Muscle of leg (tissue), 11 donors: ENCODE data around the gene SIX3. TPM values are rescaled to one million over a fixed set of nuclear protein-coding genes. Genes with fewer than 3 reads are reported as not detected.

ENCODE experiments used
- DNase-seq: peaks from one replicate; pipeline ENCODE4 v3.0.0; 2013
- H3K27ac ChIP-seq: one replicate; pipeline ENCODE4 v1.5.1; 2013; ENCODE audit warnings: mild to moderate bottlenecking, low read length, control low read depth
- H3K27me3 ChIP-seq: one replicate; pipeline ENCODE4 v1.6.1; 2013; ENCODE audit warnings: low read length; ENCODE audit not compliant: control insufficient read depth, insufficient read depth
- H3K36me3 ChIP-seq: one replicate; pipeline ENCODE4 v1.6.1; 2013; ENCODE audit warnings: low read length; ENCODE audit not compliant: control insufficient read depth, insufficient read depth
- H3K4me1 ChIP-seq: one replicate; pipeline ENCODE4 v1.6.1; 2013; ENCODE audit warnings: low read length; ENCODE audit not compliant: control insufficient read depth, insufficient read depth
- H3K4me3 ChIP-seq: one replicate; pipeline ENCODE4 v1.5.1; 2013; ENCODE audit warnings: low read length, control low read depth
- H3K9me3 ChIP-seq: replicated peaks from 2 replicates; pipeline ENCODE4 v1.6.1; 2013; ENCODE audit warnings: low read depth, low read length; ENCODE audit not compliant: control insufficient read depth
- WGBS: methylation state at CpG from one replicate; pipeline ENCODE4 v1.1.5; 2013; ENCODE audit warnings: missing lambda C conversion rate; ENCODE audit not compliant: insufficient coverage; 5-methylcytosine and 5-hydroxymethylcytosine counted together
- polyA plus RNA-seq, 8 donors: library from polyadenylated mRNA; unstranded; fragments of 120-200 nt; gene quantifications; one replicate each; pipeline versions ENCODE4 v1.2.1 to v1.2.3, GENCODE V29; 2013; ENCODE audit warnings: inconsistent platforms in 1 of 8, low replicate concordance in 1 of 8; ENCODE audit not compliant: insufficient read length in 8 of 8, insufficient read depth in 1 of 8
- total RNA-seq: library from RNA; stranded (reverse); fragments of 120-200 nt; gene quantifications from one replicate; pipeline ENCODE4 v1.2.4, GENCODE V29; 2013

Gene SIX3
- total and polyA plus RNA-seq, 9 donors, result 0.04 to 0.06 TPM; not detected in 7

DNA sequence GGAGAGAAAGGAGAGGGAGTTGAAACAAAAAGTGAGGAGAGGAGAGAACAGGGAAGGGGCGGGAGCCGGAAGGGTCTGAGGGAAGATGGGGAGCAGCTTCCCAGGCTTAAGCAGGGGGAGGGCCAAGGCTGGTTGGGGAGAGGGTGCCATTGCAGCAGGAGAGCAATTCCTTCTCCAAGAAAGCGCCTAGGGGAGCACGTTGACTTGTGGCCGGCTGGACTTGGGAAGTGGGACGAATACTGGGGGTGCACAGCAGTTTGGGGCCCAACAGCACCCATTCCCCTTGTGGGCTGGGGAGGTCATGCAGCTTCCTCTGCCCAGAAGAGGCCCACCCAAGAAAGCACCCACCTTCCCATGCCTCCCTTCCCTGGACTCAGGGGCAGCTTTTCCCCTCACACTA, 9.6 kb downstream of the SIX3 start:
- Histone ChIP-seq H3K27ac (no peak overlapping the region), H3K9me3 (no peaks in the 10 kb centered on the region), H3K4me1 (peaks cover 40% of the 10 kb centered on the region), H3K27me3 (peaks cover 100% of the 10 kb centered on the region), H3K36me3 (no peaks in the 10 kb centered on the region), H3K4me3 (no peak overlapping the region)
- WGBS, result 40% methylated on average over 2 of the region's 6 CpGs
- DNase-seq, result no peak

GRCh38 chr2:44951714-44952113, 10.2 kb downstream of the SIX3 start:
- Histone ChIP-seq H3K4me1 (peaks cover 40% of the 10 kb centered on the region), H3K36me3 (no peaks in the 10 kb centered on the region), H3K4me3 (no peak overlapping the region), H3K27ac (no peak overlapping the region), H3K27me3 (peaks cover 100% of the 10 kb centered on the region), H3K9me3 (no peaks in the 10 kb centered on the region)
- no peak for DNase-seq
- 18% methylated on average over 2 of the region's 8 CpGs for WGBS

DNA sequence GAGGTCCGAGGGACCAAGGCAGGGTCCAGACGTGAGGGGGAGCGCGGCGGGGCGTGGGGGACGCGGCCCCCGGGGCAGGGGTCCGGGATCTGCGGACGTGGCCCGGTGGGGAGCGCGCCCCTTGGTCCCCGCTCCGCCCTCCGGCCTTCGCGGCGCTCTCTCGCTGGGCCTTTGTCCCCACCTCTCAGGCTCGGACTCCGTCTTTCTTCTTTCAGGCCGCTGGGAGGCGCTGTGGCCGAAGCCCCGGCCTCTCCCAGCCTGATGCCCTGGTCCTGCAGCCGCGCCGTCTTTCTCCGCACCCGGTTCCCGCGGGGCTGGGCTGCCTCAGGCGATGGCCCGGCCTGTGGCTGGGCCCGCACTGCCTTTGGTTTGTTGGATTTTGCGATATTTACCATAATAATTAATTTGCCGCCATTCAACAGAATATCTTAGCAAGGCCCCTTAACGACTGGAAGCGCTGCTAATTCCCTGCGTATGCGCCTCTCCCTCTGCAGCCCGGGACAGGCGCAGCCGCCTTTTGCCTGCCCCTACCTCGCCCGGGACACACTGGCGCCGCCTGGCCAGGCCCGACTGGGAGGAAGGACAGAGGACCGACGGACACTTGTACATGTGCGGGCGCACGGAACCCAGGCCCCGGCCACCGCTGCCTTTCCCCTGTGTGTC, 10.8 kb downstream of the SIX3 start:
- H3K4me3 ChIP-seq, result peak overlapping the region; percentile 3

DNA sequence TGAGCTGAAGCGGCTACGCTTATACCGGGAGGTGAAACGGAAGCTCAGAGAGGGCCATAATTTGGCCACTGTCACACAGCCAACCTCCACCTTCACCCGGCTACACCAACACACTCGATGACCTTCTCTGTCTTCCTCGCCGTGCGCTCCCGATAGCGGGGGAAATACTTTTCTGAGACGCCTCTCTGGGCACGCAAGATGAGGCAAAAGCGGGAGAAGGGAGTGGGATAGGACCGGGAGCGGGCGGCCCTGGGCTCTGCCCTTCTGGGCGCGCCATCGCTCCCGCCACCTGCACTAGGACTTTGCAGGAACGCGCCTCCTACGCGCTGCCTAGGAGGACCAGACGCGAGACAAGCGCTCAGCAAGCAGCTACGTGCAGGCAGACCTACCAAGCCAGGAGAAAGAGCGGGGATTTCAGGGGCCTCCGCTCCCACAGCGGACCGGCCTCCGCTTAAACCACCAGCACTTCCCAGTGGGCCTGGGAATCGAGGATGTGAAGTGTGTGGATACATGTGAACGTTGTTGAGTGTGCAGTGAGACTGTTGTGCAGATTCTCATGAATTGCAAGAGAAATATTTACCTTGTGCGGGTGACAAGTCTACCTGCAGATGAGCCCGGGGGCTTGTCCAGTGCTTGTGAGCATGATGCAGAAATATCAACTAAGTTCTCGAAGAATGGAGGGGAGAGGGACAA, 11.4 kb downstream of the SIX3 start:
- WGBS, result 8% methylated on average over 28 of the region's 39 CpGs
- Histone ChIP-seq H3K4me1 (peaks cover 43% of the 10 kb centered on the region), H3K4me3 (peak overlapping the region; percentile 3), H3K27me3 (peaks cover 96% of the 10 kb centered on the region), H3K27ac (no peak overlapping the region), H3K9me3 (no peaks in the 10 kb centered on the region), H3K36me3 (no peaks in the 10 kb centered on the region)
- DNase-seq, result no peak

More for the DNA sequence above, 10.8 kb downstream of the SIX3 start:
- peak; percentile 60 for DNase-seq
- peaks cover 97% of the 10 kb centered on the region for H3K27me3 ChIP-seq
- 2% methylated on average over 47 of the region's 59 CpGs for WGBS
- no peaks in the 10 kb centered on the region for H3K9me3 ChIP-seq
- peaks cover 42% of the 10 kb centered on the region for H3K4me1 ChIP-seq
- no peak overlapping the region for H3K27ac ChIP-seq
- no peaks in the 10 kb centered on the region for H3K36me3 ChIP-seq

DNA sequence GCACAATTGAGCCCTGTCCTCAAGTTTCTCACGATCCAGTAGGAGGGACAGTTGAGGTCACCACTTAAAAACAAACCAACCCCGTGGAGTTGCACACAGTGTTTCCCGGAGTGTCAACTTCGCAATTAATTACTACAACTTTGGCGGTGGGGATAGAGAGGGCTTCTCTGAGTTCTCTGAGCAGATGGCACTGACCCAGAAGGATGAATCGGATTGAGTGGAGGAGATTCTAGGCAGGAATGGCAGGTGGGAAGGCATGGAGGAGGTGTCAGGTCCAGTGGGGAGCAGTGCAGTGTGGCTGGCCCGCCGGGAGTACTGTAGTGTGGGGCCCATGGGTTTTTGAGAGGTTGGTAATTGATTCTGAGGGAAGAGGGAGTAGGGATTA, 12.0 kb downstream of the SIX3 start:
- 35% methylated on average over 6 of the region's 8 CpGs for WGBS
- no peaks in the 10 kb centered on the region for H3K36me3 ChIP-seq
- H3K4me1 ChIP-seq, result peaks cover 43% of the 10 kb centered on the region
- no peaks in the 10 kb centered on the region for H3K9me3 ChIP-seq
- no peak overlapping the region for H3K27ac ChIP-seq
- peaks cover 95% of the 10 kb centered on the region for H3K27me3 ChIP-seq
- DNase-seq, result no peak
- no peak overlapping the region for H3K4me3 ChIP-seq

DNA sequence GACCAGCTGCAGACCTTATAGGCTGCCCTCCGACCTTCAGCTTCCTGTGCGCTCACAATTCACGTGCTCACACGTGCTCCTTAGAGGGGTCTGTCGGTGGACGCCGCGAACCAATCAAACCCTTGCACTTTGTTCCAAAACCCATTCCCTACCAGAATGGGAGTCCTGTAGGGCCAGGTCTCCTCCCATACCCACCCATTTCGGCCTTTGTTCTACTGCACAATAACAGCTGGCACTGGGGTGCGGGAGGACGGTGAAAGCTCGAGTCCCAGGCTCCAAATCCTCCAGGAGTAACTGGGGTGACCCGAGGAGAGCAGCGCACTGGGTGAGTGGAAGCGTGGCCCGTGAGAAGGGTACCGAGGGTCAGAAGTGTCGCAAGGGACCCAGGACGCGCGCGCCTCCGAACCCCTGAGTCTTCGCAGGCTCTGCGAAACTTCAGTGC, 13.0 kb downstream of the SIX3 start:
- Histone ChIP-seq H3K27ac (no peak overlapping the region), H3K4me1 (peaks cover 40% of the 10 kb centered on the region), H3K36me3 (no peaks in the 10 kb centered on the region), H3K27me3 (peaks cover 91% of the 10 kb centered on the region), H3K9me3 (no peaks in the 10 kb centered on the region), H3K4me3 (no peak overlapping the region)
- 7% methylated on average over 25 of the region's 25 CpGs for WGBS
- DNase-seq, result no peak

DNA sequence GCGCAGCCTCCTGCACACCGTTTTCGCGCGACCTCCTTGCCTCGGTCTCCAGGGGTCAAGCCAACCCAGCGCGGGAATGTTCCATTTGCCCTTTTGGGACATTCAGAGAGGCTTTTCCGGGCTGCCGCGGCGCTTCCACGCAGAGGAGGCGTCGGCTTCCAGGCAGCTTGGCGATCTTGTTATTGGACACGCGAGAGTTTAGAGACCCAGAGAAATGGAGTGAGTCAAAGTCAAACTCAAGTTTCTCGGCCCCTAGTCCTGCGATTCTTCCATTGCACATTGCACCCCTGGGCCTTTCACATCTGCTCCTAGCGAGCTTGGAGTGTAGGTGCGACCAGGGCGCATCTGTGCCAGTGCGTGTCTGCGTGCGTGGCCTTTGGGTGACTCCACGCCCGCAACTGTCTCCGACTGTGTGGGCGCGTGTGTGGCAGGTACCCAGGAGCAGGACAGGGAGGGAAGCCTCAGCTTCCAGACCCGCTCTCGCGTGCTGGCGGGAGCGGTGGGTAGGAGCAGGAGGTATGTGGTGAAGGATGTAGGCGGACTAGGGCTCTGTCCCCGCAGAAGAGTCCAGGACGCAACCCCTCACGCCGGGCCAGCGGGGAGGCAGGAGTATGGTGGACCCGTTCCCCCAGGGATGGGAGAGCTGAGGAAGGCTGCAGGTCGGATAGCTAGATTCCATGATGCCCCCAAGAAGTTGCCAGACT, 13.5 kb downstream of the SIX3 start:
- Histone ChIP-seq H3K27me3 (peaks cover 85% of the 10 kb centered on the region), H3K9me3 (no peaks in the 10 kb centered on the region), H3K27ac (no peak overlapping the region), H3K36me3 (no peaks in the 10 kb centered on the region), H3K4me1 (peaks cover 35% of the 10 kb centered on the region), H3K4me3 (no peak overlapping the region)
- whole genome bisulfite sequencing, result 2% methylated on average over 44 of the region's 44 CpGs
- DNase-seq, result no peak

DNA sequence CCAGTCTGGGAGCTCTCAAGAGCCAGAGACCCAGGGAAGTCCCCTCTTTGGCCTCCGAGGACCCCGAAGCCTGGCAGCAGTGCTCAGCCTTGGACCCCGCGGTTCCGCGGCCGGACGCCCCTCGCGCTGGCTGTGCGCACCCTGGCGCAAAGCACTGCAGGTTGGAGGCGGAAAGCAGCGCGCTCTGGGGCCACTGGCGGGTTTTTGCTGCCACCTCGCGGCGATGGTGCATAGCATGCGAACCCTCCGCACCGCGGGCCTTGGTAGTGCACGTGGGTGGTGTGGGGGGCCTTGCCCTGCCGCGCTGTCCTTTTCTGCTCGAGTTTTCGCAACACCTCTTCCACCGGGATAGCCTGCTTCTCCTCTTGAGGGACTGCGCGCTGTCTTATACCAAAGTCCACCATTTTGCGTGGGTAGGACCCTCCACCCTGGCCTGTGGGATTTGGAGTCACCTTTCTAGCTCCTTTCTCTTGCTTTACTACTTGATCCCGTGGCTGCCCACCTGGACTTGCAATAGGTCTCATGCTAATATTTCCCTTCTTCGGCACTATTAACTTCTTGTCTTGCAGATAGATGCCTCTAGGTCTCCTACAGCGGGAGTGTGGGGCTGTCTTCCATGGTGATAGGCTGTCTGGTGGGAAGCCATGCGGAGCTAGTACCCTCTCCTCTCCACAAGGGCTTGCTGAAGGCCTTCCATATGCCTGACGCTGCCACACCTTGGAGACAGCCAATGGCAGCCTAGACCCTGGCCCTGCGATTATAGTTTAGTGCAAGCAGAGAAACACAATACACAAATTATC, 14.3 kb downstream of the SIX3 start:
- H3K4me1 ChIP-seq, result peaks cover 35% of the 10 kb centered on the region
- under 1% methylated on average over 31 of the region's 38 CpGs for WGBS
- no peak overlapping the region for H3K27ac ChIP-seq
- DNase-seq, result peak; percentile 73
- H3K27me3 ChIP-seq, result peaks cover 80% of the 10 kb centered on the region
- no peaks in the 10 kb centered on the region for H3K9me3 ChIP-seq
- no peak overlapping the region for H3K4me3 ChIP-seq
- H3K36me3 ChIP-seq, result no peaks in the 10 kb centered on the region

DNA sequence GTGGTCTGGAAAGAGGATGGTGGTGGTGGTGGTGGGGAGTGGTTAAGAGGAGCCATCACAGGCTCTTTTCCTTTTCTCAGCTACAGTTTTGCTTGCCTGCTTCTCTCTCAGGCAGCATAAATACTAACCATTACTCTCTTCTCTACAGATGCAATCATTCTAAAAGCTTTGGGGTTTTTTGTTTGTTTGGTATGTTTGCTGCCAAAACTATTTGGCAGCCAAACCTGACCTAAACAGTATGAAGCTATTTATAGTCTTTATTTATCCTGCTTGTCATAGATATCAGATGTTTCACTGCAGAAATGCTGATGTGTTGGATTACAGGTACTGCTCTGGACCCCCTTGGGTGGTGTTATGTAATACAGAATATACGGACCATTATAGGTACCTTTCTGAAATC, 15.3 kb downstream of the SIX3 start:
- Histone ChIP-seq H3K27ac (no peak overlapping the region), H3K4me1 (peaks cover 32% of the 10 kb centered on the region), H3K9me3 (no peaks in the 10 kb centered on the region), H3K4me3 (no peak overlapping the region), H3K36me3 (no peaks in the 10 kb centered on the region), H3K27me3 (peaks cover 75% of the 10 kb centered on the region)
- WGBS, result no CpG with 5 or more reads among the region's 1 CpG
- DNase-seq, result peak; percentile 84
